Medulla oblongata (tissue), 1 donor: ENCODE results near the gene AKT1.

Experiments
- DNase-seq: peaks from one replicate; pipeline ENCODE4 v3.0.0-alpha.2; 2015; ENCODE audit errors: extremely low spot score

AKT1 gene

GRCh38 chr14:104786091-104786586 lies 9.4 kb downstream of the AKT1 start:
- peak; percentile 33 for DNase-seq

GRCh38 chr14:104785708-104786080 lies 9.9 kb downstream of the AKT1 start:
- DNase-seq: no peak

GRCh38 chr14:104784846-104785707 lies 10.5 kb downstream of the AKT1 start:
- DNase-seq: no peak

GRCh38 chr14:104784218-104784568 lies 11.4 kb downstream of the AKT1 start:
- DNase-seq: no peak

- DNase-seq: no peak
These were observed 11.9 kb downstream of the AKT1 start for GRCh38 chr14:104783484-104784217.

- no peak for DNase-seq
These were observed 12.8 kb downstream of the AKT1 start for GRCh38 chr14:104782808-104783139.

GRCh38 chr14:104782086-104782807 lies 13.3 kb downstream of the AKT1 start:
- no peak for DNase-seq

- no peak for DNase-seq
These were observed 14.1 kb downstream of the AKT1 start for GRCh38 chr14:104781271-104782077.

- no peak for DNase-seq
These were observed 15.0 kb downstream of the AKT1 start for GRCh38 chr14:104780513-104781030.

- DNase-seq: no peak
These were observed 15.6 kb downstream of the AKT1 start for GRCh38 chr14:104779776-104780512.

GRCh38 chr14:104778694-104779331 lies 16.7 kb downstream of the AKT1 start:
- DNase-seq: no peak

- no peak for DNase-seq
These were observed 17.7 kb downstream of the AKT1 start for GRCh38 chr14:104777808-104778249.

GRCh38 chr14:104776961-104777807 lies 18.4 kb downstream of the AKT1 start:
- DNase-seq: no peak

- DNase-seq: no peak
These were observed 19.1 kb downstream of the AKT1 start for GRCh38 chr14:104776481-104776880.

- DNase-seq: no peak
These were observed 20.5 kb downstream of the AKT1 start for GRCh38 chr14:104775073-104775489.

GRCh38 chr14:104774453-104775072 lies 21.0 kb downstream of the AKT1 start:
- no peak for DNase-seq

GRCh38 chr14:104773505-104774452 lies 21.8 kb downstream of the AKT1 start:
- DNase-seq: no peak
